ENCODE results near the gene TENT4B.

The TENT4B gene

GRCh38 chr16:50266337-50267091, 113.4 kb downstream of the TENT4B start, which contains the start of gene ADCY7:
ADCY7 (plus strand) TSS chr16:50266551; CDS start chr16:50288180, 21,629 bp downstream.
- TF ChIP-seq, protein P1, sequence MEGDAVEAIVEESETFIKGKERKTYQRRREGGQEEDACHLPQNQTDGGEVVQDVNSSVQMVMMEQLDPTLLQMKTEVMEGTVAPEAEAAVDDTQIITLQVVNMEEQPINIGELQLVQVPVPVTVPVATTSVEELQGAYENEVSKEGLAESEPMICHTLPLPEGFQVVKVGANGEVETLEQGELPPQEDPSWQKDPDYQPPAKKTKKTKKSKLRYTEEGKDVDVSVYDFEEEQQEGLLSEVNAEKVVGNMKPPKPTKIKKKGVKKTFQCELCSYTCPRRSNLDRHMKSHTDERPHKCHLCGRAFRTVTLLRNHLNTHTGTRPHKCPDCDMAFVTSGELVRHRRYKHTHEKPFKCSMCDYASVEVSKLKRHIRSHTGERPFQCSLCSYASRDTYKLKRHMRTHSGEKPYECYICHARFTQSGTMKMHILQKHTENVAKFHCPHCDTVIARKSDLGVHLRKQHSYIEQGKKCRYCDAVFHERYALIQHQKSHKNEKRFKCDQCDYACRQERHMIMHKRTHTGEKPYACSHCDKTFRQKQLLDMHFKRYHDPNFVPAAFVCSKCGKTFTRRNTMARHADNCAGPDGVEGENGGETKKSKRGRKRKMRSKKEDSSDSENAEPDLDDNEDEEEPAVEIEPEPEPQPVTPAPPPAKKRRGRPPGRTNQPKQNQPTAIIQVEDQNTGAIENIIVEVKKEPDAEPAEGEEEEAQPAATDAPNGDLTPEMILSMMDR (IDR thresholded peaks at IDR 0.05; ENCODE audit: insufficient read depth, missing control alignments): no peak
- DNase-seq (ENCODE audit: insufficient read length, low spot score) (no peak), FAIRE-seq (no peak)

GRCh38 chr16:50267151-50267631, 114.1 kb downstream of the TENT4B start:
- DNase-seq (ENCODE audit: insufficient read length, low spot score) (no peak), FAIRE-seq (no peak)
- TF ChIP-seq, protein P1 (IDR thresholded peaks at IDR 0.05; ENCODE audit: insufficient read depth, missing control alignments): no peak

- no peak for DNase-seq (ENCODE audit: insufficient read length, low spot score)
- TF ChIP-seq, protein P1 (IDR thresholded peaks at IDR 0.05; ENCODE audit: insufficient read depth, missing control alignments): no peak
- no peak for FAIRE-seq
These were observed 114.5 kb downstream of the TENT4B start for GRCh38 chr16:50267651-50268050.

DNA sequence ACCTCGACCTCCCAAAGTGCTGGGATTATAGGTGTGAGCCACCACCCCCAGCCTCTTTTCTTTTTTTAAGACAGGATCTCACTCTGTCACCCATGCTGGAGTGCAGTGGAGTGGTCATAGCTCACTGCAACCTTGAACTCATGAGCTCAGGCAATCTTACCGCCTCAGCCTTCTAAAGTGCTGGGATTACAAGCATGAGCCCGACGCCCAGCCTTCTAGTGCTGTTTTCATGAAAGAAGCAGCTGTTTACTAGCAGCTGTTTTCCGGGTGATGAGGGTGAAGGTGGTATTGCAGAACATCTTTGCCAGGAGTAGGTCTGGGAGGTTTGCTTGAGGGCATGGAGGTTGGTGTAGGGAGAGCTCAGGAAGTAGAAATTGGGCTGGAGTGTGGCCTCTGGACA, 115.2 kb downstream of the TENT4B start:
- FAIRE-seq (no peak), DNase-seq (ENCODE audit: insufficient read length, low spot score) (no peak)
- TF ChIP-seq, protein P1 (IDR thresholded peaks at IDR 0.05; ENCODE audit: insufficient read depth, missing control alignments): no peak

- FAIRE-seq: no peak
- TF ChIP-seq, protein P1 (IDR thresholded peaks at IDR 0.05; ENCODE audit: insufficient read depth, missing control alignments): no peak
These were observed 116.1 kb downstream of the TENT4B start for GRCh38 chr16:50269061-50269705.

DNA sequence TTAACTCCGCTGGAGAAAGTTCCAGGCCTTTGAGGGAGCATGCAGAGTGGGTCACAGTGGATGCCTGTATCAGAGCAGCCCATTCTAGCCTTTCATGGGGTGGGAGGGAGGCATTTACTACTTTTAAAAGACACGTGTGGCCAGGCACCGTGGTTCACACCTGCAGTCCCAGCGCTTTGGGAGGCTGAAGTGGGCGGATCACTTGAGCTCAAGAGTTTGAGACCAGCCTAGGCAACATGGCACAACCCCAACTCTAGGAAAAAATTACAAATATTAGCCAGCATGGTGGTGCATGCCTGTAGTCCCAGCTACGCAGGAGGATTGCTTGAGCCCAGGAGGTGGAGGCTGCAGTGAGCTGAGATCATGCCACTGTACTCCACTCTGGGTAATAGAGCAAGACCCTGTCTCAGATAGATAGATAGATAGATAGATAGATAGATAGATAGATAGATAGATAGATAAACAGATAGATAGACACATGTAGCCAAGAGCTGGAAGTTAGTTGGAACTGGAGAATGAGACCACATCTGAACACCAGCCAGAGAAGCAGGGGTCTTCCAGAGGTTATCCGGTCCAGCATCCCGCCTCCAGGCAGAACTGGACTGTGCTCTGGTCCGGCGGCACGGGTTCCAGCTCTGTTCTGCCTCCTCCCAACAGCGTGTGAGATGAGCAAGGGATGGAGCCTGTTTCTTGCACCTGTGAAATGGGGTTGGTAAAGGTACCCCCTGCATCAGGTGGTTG, 116.8 kb downstream of the TENT4B start:
- TF ChIP-seq, protein P1 (IDR thresholded peaks at IDR 0.05; ENCODE audit: insufficient read depth, missing control alignments): no peak
- FAIRE-seq (no peak), DNase-seq (ENCODE audit: insufficient read length, low spot score) (no peak)

More at GRCh38 chr16:50269061-50269705, 116.1 kb downstream of the TENT4B start:
- no peak for DNase-seq (ENCODE audit: insufficient read length, low spot score)

All from D721Med (cell line).